ENCODE measurements around the gene LIMS2. TPM values are rescaled to one million over a fixed set of nuclear protein-coding genes. Genes with fewer than 3 reads are reported as not detected.
A peak's percentile ranks its signal among the peaks of the same experiment; 100 is the strongest.

Gene LIMS2
- total RNA-seq, 1 experiment from 2014 or later = 9.0 TPM

DNA sequence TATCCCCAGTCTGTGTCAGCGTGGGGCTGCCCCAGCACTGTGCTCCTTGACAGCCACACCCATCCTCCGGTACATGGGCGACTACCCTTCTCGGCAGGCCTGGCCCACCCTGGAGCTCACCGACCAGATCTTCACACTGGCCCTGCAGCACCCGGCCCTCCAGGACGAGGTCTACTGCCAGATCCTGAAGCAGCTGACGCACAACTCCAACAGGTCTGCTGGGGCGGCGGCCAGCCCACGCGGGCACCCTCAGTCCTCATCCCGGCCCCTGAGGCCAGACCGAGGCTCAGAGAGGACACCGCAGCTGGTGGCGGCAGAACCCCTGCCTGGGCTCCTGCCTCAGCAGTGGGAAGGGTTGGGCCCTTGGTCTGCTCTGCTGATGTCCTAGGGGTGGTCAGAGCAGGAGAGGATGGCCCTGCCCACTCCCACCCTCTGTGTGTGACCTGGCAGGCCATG, 43.8 kb downstream of the LIMS2 start:
- Histone ChIP-seq H3K4me3 (no peak overlapping the region), H3K27me3 (replicated peaks) (no peaks in the 10 kb centered on the region), H3K27ac (no peak overlapping the region), H3K36me3 (0 out of 2 replicates have a peak, but pooled peaks cover 2% of the 10 kb centered on the region), H3K9me3 (replicated peaks) (no peaks in the 10 kb centered on the region), H3K4me1 (replicated peaks) (no peaks in the 10 kb centered on the region)
- DNase-seq (ENCODE audit: low read depth in 1 of 2, low spot score in 2 of 2) = no peak

DNA sequence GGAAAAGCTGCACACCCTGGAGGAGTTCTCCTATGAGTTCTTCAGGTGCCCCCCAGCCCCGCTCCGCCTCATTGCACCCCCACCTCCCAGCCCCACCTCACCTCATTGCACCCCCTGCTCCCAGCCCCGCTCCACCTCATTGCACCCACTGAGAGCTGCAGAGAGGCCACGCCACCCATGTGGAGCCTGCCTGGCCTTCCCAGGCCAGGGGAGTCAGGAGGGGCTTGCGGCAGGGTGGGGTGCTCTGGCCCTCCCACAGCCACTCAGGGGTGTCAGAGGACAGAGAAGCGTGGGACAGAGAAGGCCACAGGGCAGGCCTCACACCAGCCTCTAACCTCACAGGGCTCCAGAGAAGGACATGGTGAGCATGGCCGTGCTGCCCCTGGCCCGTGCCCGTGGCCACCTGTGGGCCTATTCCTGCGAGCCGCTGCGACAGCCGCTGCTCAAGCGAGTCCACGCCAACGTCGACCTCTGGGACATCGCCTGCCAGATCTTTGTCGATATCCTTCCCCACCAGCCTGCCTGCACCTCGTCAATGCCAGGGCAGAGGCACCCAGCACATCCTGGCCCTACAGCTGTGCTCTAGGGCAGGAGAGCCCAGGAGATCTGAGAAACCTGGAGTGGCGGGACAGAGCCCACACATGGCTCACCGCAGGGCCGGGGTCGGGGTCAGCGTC, 44.3 kb downstream of the LIMS2 start:
- Histone ChIP-seq H3K4me1 (replicated peaks) (no peaks in the 10 kb centered on the region), H3K9me3 (replicated peaks) (no peaks in the 10 kb centered on the region), H3K27ac (no peak overlapping the region), H3K27me3 (replicated peaks) (no peaks in the 10 kb centered on the region), H3K4me3 (no peak overlapping the region), H3K36me3 (0 out of 2 replicates have a peak, but pooled peaks cover 2% of the 10 kb centered on the region)
- DNase-seq (ENCODE audit: low read depth in 1 of 2, low spot score in 2 of 2) = no peak

DNA sequence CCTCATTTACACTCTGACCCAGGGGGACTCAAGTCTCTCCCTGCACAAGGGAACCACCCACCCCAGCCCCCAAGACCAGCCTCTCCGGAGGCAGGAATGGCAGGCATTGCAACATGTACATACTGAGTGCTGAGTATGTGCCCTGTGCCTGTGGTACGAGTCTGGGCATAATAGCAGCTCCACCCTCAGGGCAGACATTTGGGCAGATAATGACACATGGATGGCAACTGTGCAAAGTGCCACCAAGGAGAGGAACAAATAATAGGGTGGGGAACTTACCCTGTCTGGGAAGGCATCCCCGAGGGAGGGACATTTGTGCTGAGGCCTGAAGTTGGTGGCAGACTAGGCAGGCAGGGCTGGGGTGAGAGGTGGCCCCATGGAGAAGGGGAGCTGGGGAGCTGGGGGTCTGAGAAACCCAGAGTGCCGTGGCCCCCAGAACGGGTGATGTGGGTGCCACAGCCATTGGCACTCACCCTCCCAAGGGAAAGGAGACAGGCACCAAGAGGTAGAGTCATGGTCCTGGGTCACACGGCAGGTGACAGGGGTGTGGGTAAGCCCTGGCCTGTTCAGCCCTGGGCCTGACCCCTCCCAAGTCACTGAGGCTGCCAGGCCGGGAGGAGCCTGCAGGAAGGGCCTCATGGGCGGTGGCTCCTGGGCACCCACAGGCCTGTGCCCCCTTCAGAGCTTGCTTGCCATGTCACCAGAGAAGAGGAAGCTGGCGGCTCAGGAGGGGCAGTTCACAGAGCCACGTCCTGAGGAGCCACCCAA, 45.0 kb downstream of the LIMS2 start:
- no peak overlapping the region for H3K27ac ChIP-seq
- no peaks in the 10 kb centered on the region for H3K36me3 ChIP-seq
- no peak overlapping the region for H3K4me3 ChIP-seq
- no peak for DNase-seq (ENCODE audit: low read depth in 1 of 2, low spot score in 2 of 2)
- H3K4me1 ChIP-seq (replicated peaks) = no peaks in the 10 kb centered on the region
- no peaks in the 10 kb centered on the region for H3K27me3 ChIP-seq (replicated peaks)
- H3K9me3 ChIP-seq (replicated peaks) = no peaks in the 10 kb centered on the region

DNA sequence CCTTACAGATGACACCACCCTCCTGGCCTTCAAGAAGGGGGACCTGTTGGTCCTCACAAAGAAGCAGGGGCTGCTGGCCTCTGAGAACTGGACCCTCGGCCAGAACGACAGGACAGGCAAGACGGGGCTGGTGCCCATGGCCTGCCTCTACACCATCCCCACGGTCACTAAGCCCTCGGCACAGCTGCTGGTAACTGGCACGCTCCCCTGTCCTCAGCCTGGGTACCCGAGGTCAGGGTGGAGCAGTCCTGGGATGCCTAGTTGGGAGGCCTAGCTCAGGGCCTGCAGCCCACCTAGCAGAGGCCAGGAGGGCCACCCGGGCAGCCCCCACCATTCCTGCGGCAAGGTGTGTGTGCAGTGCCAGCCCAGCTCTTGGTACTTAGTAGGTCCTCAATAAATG, 45.7 kb downstream of the LIMS2 start:
- H3K9me3 ChIP-seq (replicated peaks) = no peaks in the 10 kb centered on the region
- no peaks in the 10 kb centered on the region for H3K36me3 ChIP-seq
- H3K27me3 ChIP-seq (replicated peaks) = no peaks in the 10 kb centered on the region
- no peak overlapping the region for H3K27ac ChIP-seq
- H3K4me1 ChIP-seq (replicated peaks) = peaks cover 3% of the 10 kb centered on the region
- no peak overlapping the region for H3K4me3 ChIP-seq
- DNase-seq (ENCODE audit: low read depth in 1 of 2, low spot score in 2 of 2) = no peak

DNA sequence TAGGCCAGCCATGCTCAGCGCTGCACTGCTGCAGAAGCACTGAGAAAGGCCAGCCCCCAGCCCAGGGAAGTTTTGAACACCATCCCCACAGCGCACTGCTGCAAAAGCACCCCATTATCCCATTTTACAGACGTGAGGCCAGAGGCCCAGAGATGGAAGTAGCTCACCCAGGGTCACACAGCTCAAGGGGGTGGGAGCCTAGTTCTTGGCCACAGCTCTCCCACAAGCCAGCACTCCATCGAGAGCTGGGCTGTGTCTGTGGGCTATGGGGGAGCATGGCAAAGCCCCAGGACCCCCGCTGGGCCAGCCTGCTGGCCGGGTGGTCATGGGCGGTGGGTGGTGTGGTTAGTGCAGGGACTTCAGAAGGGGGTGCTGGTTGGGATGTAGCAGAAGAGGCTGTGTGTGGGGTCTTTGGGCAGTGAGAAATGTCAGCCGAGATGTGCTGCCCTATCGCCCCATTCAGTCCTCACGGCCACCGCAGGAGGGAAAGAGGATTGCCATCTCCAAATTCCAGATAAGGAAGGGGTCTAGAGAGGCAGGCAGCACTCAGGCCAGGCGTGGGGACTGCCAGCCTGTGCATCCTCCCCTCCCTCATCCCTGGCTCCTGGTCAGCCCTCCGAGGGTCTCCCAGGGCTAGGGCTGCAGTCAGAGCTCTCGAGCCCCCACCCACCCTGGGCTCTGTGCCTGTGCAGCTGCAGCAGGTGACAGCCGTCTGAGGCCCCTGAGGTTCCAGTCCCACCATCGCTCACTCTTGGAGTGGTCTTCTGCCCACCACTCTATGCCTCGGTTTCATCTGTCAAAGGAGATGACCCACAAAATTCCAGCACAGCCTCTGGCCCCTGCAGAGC, 46.3 kb downstream of the LIMS2 start:
- Histone ChIP-seq H3K36me3 (no peaks in the 10 kb centered on the region), H3K4me3 (no peak overlapping the region), H3K9me3 (replicated peaks) (no peaks in the 10 kb centered on the region), H3K27ac (no peak overlapping the region), H3K4me1 (replicated peaks) (peaks cover 9% of the 10 kb centered on the region), H3K27me3 (replicated peaks) (no peaks in the 10 kb centered on the region)
- no peak for DNase-seq (ENCODE audit: low read depth in 1 of 2, low spot score in 2 of 2)

DNA sequence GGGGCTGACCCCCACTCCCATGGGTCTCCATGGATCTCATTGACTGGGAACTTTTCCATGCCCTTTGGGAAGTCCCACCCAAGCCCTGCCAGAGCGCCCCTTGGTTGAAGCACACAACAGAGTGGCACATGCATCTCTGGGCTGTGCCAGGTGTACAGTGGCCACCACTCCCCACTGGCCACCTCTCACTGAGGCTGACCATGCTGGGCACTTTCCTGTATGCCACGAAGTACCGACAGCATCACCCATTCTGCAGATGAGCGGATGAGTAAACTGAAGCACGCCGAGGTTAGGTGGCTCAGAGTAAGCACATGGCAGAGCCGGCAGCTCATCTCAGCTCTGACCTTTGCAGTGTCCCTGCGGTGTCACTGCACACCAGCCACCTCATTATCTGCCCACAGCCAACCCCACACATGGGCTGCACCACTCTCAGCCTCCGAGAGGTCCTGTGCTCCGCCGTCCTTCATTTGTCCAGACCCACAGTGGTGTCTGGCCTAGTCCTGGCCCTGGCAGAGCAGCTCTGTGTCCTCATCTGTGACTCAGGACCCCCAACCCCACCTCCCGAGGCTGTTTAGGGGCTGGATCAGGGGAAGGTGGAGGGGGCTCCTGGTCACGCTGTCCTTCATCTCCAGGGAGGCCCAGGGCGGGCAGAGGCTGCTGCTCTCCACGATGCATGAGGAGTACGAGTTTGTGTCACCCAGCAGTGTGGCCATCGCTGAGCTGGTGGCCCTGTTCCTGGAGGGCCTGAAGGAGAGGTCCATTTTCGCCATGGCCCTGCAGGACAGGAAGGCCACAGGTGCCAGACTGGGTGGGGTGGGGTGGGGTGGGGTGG, 47.4 kb downstream of the LIMS2 start:
- Histone ChIP-seq H3K4me1 (replicated peaks) (peaks cover 20% of the 10 kb centered on the region), H3K36me3 (no peaks in the 10 kb centered on the region), H3K4me3 (no peak overlapping the region), H3K27ac (no peak overlapping the region), H3K27me3 (replicated peaks) (no peaks in the 10 kb centered on the region), H3K9me3 (replicated peaks) (no peaks in the 10 kb centered on the region)
- DNase-seq (ENCODE audit: low read depth in 1 of 2, low spot score in 2 of 2) = no peak

DNA sequence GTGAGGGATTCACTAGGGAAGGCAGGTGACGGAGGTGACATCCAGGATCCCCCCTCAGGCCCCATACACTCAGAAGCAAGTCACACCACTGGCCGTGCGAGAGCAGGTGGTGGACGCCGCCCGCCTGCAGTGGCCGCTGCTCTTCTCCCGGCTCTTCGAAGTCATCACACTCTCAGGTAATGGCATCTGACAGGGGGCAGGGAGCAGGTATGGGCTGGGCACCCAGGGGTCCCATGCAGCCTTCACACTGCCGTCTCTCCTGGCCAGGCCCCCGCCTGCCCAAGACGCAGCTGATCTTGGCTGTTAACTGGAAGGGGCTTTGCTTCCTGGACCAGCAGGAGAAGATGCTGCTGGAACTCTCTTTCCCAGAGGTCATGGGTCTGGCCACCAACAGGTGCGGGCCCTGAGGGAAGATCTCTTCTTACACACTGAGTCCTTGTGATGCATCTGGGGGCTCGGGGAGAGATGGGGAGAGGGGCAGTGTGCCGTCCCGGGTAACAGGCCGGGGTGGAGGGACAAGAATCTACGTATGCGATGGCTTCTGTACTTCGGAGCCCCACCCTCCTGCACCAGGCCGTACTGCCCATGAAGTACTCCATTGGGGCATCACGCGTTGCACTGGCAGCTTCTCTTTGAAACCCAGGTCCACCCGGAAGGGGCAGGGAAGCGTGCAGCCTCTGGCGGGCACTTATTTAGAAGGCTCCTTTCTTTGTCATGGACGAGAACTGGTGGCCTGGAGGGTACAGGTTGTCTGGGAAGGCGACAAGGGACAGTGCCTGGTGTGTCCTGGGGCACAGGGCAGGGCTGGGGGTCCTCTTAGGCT, 48.2 kb downstream of the LIMS2 start:
- Histone ChIP-seq H3K4me1 (replicated peaks) (peaks cover 22% of the 10 kb centered on the region), H3K27ac (no peak overlapping the region), H3K4me3 (no peak overlapping the region), H3K9me3 (replicated peaks) (no peaks in the 10 kb centered on the region), H3K27me3 (replicated peaks) (no peaks in the 10 kb centered on the region), H3K36me3 (no peaks in the 10 kb centered on the region)
- no peak for DNase-seq (ENCODE audit: low read depth in 1 of 2, low spot score in 2 of 2)

DNA sequence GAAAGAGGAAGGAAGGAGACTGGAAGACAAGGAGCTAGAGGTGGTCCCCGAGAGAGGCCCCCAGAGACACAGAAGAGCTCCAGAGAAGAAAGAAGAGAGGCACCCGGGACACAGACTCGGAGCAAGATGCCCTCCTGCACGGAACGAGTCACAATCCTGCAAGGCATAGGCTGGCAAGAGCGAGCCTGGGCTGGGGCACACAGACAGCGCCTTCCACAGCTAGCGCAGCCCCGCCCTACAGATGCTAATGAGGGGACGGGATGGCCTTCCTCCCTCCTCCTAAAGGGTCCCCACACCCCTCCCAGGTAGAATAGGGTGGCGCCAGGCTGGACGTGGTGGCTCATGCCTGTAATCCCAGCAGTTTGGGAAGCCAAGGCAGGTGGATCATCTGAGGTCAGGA, 49.2 kb downstream of the LIMS2 start:
- Histone ChIP-seq H3K27ac (no peak overlapping the region), H3K4me1 (replicated peaks) (peaks cover 22% of the 10 kb centered on the region), H3K27me3 (replicated peaks) (no peaks in the 10 kb centered on the region), H3K4me3 (no peak overlapping the region), H3K36me3 (no peaks in the 10 kb centered on the region), H3K9me3 (replicated peaks) (no peaks in the 10 kb centered on the region)
- DNase-seq (ENCODE audit: low read depth in 1 of 2, low spot score in 2 of 2) = no peak

DNA sequence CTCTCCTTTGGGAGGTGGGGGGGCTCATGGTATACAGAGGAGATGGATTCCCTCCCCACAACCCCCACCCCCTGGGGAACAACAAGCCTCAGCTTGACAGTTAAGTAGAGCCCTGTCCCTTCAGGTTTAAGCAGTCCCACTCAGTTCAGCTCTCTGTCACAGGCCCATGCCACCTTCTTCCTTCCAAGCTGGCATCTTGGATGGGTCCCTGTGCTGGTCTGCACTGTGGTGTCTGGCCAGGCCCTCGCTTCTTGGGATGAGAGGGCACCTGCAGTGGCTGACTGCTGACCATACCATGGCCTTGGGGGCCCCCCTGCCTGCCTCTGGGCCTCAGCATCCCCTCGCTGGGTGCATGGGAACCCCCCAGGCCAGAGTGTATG, 49.8 kb downstream of the LIMS2 start:
- Histone ChIP-seq H3K4me3 (no peak overlapping the region), H3K36me3 (no peaks in the 10 kb centered on the region), H3K9me3 (replicated peaks) (no peaks in the 10 kb centered on the region), H3K27ac (no peak overlapping the region), H3K27me3 (replicated peaks) (no peaks in the 10 kb centered on the region), H3K4me1 (replicated peaks) (peaks cover 22% of the 10 kb centered on the region)
- no peak for DNase-seq (ENCODE audit: low read depth in 1 of 2, low spot score in 2 of 2)

DNA sequence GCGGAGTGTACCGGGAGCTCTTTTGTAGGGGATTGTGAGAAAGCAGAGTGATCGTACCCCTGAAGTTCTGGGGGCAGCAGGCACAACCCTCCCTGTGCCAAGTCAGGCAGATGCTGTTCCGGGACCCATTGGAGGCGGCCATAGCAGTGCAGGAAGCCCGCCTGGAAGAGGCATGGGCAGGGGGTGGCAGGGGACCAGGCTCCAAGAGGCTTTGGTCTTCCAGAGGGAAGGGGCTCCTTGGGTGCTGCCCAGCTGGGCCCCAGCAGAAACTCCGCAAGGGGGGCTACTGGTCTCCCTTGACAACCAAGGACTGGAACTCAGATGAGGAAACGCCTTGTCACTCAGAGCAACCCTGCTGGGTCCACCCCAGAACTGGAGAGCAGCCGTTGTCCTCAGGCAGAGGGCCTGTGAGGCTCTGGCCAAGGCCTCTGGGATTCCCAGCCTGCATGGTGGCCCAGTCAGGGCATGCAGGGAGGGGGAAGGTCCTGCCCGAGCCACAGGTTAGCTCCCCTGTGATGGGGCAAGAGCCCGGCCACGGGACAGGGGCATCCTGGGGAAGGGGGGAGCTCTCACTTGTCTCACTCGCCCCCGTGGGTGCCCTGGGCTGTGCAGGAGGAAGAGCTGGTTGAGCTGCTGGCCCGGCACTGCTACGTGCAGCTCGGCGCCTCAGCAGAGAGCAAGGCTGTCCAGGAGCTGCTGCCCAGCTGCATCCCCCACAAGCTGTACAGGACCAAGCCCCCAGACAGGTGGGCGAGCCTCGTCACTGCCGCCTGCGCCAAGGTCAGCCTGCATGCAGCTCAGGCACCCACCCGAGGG, 50.4 kb downstream of the LIMS2 start:
- H3K4me1 ChIP-seq (replicated peaks) = peaks cover 22% of the 10 kb centered on the region
- H3K27ac ChIP-seq = no peak overlapping the region
- no peaks in the 10 kb centered on the region for H3K36me3 ChIP-seq
- H3K4me3 ChIP-seq = no peak overlapping the region
- no peaks in the 10 kb centered on the region for H3K27me3 ChIP-seq (replicated peaks)
- no peak for DNase-seq (ENCODE audit: low read depth in 1 of 2, low spot score in 2 of 2)
- H3K9me3 ChIP-seq (replicated peaks) = no peaks in the 10 kb centered on the region

DNA sequence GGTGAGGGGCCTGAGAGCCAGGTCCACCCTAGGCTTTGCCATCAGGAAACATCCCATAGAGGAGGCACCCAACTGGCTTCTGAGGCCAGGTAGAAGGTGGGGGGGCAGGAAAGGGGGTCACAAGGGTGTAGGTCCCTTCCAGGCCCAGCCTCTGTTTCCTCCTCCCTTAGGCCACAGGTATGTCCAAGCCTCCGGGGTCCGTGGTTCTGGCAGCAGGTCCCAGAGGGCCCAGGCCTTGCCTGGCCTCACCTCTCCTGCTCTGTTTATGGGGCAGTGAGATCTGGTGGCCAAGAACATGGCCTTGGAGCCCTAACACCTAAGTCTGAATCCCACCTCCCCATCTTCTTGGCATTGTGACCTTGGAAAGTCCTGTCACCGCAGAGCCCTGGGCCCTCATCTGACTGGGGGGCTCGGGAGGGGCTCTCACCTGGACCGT, 51.0 kb downstream of the LIMS2 start:
- H3K27me3 ChIP-seq (replicated peaks) = no peaks in the 10 kb centered on the region
- H3K9me3 ChIP-seq (replicated peaks) = no peaks in the 10 kb centered on the region
- peak overlapping the region; percentile 42; the same call in 1 of the 2 replicates for H3K27ac ChIP-seq
- no peaks in the 10 kb centered on the region for H3K36me3 ChIP-seq
- H3K4me3 ChIP-seq = no peak overlapping the region
- H3K4me1 ChIP-seq (replicated peaks) = peaks cover 22% of the 10 kb centered on the region
- no peak for DNase-seq (ENCODE audit: low read depth in 1 of 2, low spot score in 2 of 2)
